Measurements from ENCODE around the gene ACSBG1. TPM values are rescaled to one million over a fixed set of nuclear protein-coding genes. Genes with fewer than 3 reads are reported as not detected.

The ACSBG1 gene
- total RNA-seq, 2 donors from 2014 or later, result not detected

DNA sequence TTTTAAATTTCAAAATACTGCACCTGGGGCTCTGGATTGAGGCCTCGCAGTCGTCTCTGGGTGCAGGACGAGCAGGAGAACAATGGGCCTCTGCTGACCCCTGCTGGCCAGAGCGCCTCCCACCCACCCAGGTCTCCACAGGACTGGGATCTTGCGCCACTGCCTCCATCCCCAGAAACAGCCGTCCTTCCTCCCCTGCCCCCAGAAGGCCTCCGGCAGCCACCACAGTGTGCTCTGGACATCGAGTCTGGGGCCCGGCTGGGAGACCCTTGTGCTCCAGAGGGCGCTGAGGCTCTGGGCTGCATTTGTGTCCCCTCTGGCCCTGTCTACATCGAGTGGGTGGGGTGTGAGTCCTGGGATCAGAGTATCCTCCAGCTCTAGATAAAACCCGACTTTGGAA is 6.7 kb upstream of the ACSBG1 start:
- Histone ChIP-seq H3K36me3 (no peaks in the 10 kb centered on the region), H3K4me1 (ENCODE audit: control insufficient read depth in 1 of 2, low read depth in 2 of 2) (no peaks in the 10 kb centered on the region), H3K4me3 (no peak overlapping the region), H3K9me3 (no peaks in the 10 kb centered on the region), H3K27ac (no peak overlapping the region), H3K27me3 (replicated peaks; ENCODE audit: insufficient read depth) (no peaks in the 10 kb centered on the region)
- TF ChIP-seq, protein P1, sequence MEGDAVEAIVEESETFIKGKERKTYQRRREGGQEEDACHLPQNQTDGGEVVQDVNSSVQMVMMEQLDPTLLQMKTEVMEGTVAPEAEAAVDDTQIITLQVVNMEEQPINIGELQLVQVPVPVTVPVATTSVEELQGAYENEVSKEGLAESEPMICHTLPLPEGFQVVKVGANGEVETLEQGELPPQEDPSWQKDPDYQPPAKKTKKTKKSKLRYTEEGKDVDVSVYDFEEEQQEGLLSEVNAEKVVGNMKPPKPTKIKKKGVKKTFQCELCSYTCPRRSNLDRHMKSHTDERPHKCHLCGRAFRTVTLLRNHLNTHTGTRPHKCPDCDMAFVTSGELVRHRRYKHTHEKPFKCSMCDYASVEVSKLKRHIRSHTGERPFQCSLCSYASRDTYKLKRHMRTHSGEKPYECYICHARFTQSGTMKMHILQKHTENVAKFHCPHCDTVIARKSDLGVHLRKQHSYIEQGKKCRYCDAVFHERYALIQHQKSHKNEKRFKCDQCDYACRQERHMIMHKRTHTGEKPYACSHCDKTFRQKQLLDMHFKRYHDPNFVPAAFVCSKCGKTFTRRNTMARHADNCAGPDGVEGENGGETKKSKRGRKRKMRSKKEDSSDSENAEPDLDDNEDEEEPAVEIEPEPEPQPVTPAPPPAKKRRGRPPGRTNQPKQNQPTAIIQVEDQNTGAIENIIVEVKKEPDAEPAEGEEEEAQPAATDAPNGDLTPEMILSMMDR (IDR thresholded peaks at IDR 0.05), result peak; percentile 86
- ATAC-seq (ENCODE audit: insufficient number of reproducible peaks, low FRiP score, low read depth) (no peak), DNase-seq (ENCODE audit: low spot score) (peak; percentile 39)

DNA sequence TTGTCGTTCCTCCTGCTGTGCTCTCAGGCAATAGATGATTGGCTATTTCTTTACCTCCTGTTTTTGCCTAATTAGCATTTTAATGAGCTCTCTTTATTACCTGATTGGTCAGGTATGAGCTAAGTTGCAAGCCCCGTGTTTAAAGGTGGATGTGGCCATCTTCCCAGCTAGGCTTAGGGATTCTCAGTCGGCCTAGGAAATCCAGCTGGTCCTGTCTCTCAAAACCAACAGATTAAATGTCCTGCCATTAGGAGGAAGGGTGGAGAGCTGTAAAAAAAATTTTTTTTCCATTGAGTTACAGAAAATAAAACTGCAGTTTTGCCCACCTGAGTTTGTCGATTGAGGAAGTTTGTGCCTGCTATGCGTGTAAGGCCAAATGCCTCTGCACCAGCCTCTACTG is 5.4 kb upstream of the ACSBG1 start:
- H3K36me3 ChIP-seq, result no peaks in the 10 kb centered on the region
- no peaks in the 10 kb centered on the region for H3K9me3 ChIP-seq
- H3K27ac ChIP-seq, result no peak overlapping the region
- H3K27me3 ChIP-seq (replicated peaks; ENCODE audit: insufficient read depth), result no peaks in the 10 kb centered on the region
- no peak overlapping the region for H3K4me3 ChIP-seq
- TF ChIP-seq, protein P1 (IDR thresholded peaks at IDR 0.05), result no peak
- no peak for ATAC-seq (ENCODE audit: insufficient number of reproducible peaks, low FRiP score, low read depth)
- H3K4me1 ChIP-seq (ENCODE audit: control insufficient read depth in 1 of 2, low read depth in 2 of 2), result no peaks in the 10 kb centered on the region
- no peak for DNase-seq (ENCODE audit: low spot score)

DNA sequence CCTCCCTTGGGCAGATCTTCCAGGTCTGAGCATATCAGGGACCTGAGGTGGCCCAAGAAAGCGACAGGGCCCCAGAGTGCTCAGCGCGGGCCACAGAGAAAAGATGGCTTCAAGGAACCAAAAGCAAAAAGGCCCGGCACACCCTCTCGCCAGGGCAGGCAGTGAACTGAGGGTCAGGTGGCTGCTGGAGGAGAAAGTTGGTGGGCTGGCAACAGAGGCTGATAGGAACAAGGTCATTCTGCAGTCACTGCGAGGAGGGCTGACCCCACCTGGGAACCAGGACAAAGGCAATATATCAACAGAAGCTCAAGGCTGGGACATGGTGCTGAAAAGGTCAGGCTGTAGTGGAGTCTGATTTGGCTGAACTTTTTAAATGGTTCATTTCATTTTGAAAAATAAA is 2.8 kb upstream of the ACSBG1 start:
- ATAC-seq (ENCODE audit: insufficient number of reproducible peaks, low FRiP score, low read depth) (no peak), DNase-seq (ENCODE audit: low spot score) (no peak)
- TF ChIP-seq, protein P1 (IDR thresholded peaks at IDR 0.05), result no peak
- Histone ChIP-seq H3K9me3 (no peaks in the 10 kb centered on the region), H3K4me3 (no peak overlapping the region), H3K27me3 (replicated peaks; ENCODE audit: insufficient read depth) (no peaks in the 10 kb centered on the region), H3K27ac (no peak overlapping the region), H3K4me1 (ENCODE audit: control insufficient read depth in 1 of 2, low read depth in 2 of 2) (no peaks in the 10 kb centered on the region), H3K36me3 (no peaks in the 10 kb centered on the region)

GRCh38 chr15:78236491-78236890 is 2.1 kb upstream of the ACSBG1 start:
- ATAC-seq (ENCODE audit: insufficient number of reproducible peaks, low FRiP score, low read depth) (no peak), DNase-seq (ENCODE audit: low spot score) (no peak)
- Histone ChIP-seq H3K27ac (no peak overlapping the region), H3K9me3 (no peaks in the 10 kb centered on the region), H3K27me3 (replicated peaks; ENCODE audit: insufficient read depth) (no peaks in the 10 kb centered on the region), H3K4me3 (no peak overlapping the region), H3K36me3 (no peaks in the 10 kb centered on the region), H3K4me1 (ENCODE audit: control insufficient read depth in 1 of 2, low read depth in 2 of 2) (no peaks in the 10 kb centered on the region)
- TF ChIP-seq, protein P1 (IDR thresholded peaks at IDR 0.05), result no peak

- TF ChIP-seq, protein P1 (IDR thresholded peaks at IDR 0.05), result no peak
- Histone ChIP-seq H3K4me1 (ENCODE audit: control insufficient read depth in 1 of 2, low read depth in 2 of 2) (no peaks in the 10 kb centered on the region), H3K36me3 (no peaks in the 10 kb centered on the region), H3K27ac (no peak overlapping the region), H3K9me3 (no peaks in the 10 kb centered on the region), H3K27me3 (replicated peaks; ENCODE audit: insufficient read depth) (no peaks in the 10 kb centered on the region), H3K4me3 (no peak overlapping the region)
- no peak for DNase-seq (ENCODE audit: low spot score)
- ATAC-seq (ENCODE audit: insufficient number of reproducible peaks, low FRiP score, low read depth), result no peak
Observed at GRCh38 chr15:78233496-78233895, 869 bp downstream of the ACSBG1 start.

Data from thoracic aorta (tissue), 2 donors.